Vagina (tissue), 2 donors: ENCODE results near the gene P2RY6. TPM values are rescaled to one million over a fixed set of nuclear protein-coding genes. Genes with fewer than 3 reads are reported as not detected.
A peak's percentile ranks its signal among the peaks of the same experiment; 100 is the strongest.

Experiments
- DNase-seq, 2 donors: peaks; one replicate each; pipeline ENCODE4 v3.0.0-alpha.2; 2017; ENCODE audit errors: extremely low spot score in 2 of 2
- H3K27ac ChIP-seq: fragments of 200-600 bp; sonication (generic); one replicate; pipeline ENCODE4 v1.5.1; 2019
- H3K27me3 ChIP-seq: fragments of 200-600 bp; sonication (generic); one replicate; pipeline ENCODE4 v1.5.1; 2019
- H3K36me3 ChIP-seq, 2 donors: fragments of 200-600 bp; sonication (generic); one replicate each; pipeline ENCODE4 v1.5.1; 2017 to 2019
- H3K4me1 ChIP-seq: fragments of 200-600 bp; sonication (generic); one replicate; pipeline ENCODE4 v1.5.1; 2019
- H3K4me3 ChIP-seq, 2 donors: fragments of 200-600 bp; sonication (generic); 1 replicate in 1 of 2; 2 replicates in 1 of 2; pipeline ENCODE4 v1.5.1; 2016 to 2019
- H3K9me3 ChIP-seq: fragments of 200-600 bp; sonication (generic); one replicate; pipeline ENCODE4 v1.5.1; 2019
- POLR2A ChIP-seq, 2 donors: fragments of 450-650 bp; IDR thresholded peaks; one replicate each; pipeline ENCODE4 v1.6.1; 2017; ENCODE audit warnings: antibody characterized with exemption in 2 of 2, mild to moderate bottlenecking in 2 of 2, moderate library complexity in 2 of 2
- POLR2AphosphoS5 ChIP-seq, 2 donors: sonication (generic); formaldehyde crosslinking; IDR thresholded peaks; one replicate each; pipeline ENCODE4 v1.9.0; 2017; ENCODE audit warnings: antibody characterized with exemption in 2 of 2, mild to moderate bottlenecking in 2 of 2, low read depth in 1 of 2; ENCODE audit not compliant: insufficient read depth in 1 of 2
- intact Hi-C: fragments of 100-400 bp; cut with DNase I; formaldehyde crosslinking; loops from one replicate; pipeline ENCODE4 v1.15.1; 2023
- total RNA-seq: library from RNA; depleted of rRNA; stranded (reverse); fragments of >200 nt; gene quantifications from one replicate; pipeline ENCODE4 v1.2.3, GENCODE V29; 2016
- TF ChIP-seq, protein P1 (sequence below), 3 experiments: fragments of 450-650 bp in 2 of 3; fragments of 200-600 bp in 1 of 3; sonication (generic) in 1 of 3; IDR thresholded peaks; one replicate each; pipeline ENCODE4 v1.5.1; 2017 to 2019; ENCODE audit warnings: antibody characterized with exemption in 3 of 3, mild to moderate bottlenecking in 2 of 3, moderate library complexity in 2 of 3

Gene P2RY6
- total RNA-seq, 1 donor from 2014 or later: 2.0 TPM

DNA sequence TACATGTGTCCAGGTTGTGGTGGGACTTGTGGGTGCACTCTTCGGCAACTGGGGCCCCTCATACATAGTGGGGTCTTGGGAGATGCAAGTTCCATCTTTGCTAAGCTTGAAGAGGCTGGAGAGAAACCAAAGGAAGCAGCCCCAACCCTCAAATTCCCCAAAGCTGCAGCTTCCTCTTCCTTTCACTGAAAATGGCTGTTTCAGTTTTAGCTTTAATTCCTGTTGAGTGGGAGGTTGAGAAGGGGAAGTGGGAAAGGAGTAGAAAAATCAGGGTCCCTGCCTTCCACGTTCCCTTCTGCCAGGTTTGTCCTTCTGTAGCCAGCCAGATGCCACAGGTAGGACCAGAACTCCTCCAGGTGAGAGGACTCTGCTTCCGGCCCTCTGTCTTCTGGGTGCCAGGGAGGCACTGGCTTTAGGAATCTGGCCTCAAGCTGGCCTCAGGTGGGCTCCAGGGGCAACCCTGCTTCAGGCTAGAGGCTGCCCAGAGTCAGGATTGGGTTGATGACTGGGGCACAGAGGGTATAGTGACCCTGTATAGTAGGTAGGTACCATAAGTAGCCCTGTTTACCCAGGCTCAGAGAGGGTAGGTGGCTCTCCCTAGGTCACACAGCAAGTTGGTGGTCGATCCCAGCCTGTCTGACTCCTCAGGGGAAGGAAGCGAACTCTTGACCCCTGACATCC, 16.2 kb downstream of the P2RY6 start:
- Histone ChIP-seq H3K9me3 (no peaks in the 10 kb centered on the region), H3K27ac (peak overlapping the region; percentile 3), H3K4me1 (peaks cover 12% of the 10 kb centered on the region), H3K27me3 (no peaks in the 10 kb centered on the region), H3K36me3 (no peaks in the 10 kb centered on the region), H3K4me3 (no peak overlapping the region)
- no peak for DNase-seq
- TF ChIP-seq, protein P1, sequence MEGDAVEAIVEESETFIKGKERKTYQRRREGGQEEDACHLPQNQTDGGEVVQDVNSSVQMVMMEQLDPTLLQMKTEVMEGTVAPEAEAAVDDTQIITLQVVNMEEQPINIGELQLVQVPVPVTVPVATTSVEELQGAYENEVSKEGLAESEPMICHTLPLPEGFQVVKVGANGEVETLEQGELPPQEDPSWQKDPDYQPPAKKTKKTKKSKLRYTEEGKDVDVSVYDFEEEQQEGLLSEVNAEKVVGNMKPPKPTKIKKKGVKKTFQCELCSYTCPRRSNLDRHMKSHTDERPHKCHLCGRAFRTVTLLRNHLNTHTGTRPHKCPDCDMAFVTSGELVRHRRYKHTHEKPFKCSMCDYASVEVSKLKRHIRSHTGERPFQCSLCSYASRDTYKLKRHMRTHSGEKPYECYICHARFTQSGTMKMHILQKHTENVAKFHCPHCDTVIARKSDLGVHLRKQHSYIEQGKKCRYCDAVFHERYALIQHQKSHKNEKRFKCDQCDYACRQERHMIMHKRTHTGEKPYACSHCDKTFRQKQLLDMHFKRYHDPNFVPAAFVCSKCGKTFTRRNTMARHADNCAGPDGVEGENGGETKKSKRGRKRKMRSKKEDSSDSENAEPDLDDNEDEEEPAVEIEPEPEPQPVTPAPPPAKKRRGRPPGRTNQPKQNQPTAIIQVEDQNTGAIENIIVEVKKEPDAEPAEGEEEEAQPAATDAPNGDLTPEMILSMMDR (IDR thresholded peaks at IDR 0.05): no peak
- TF ChIP-seq POLR2AphosphoS5 (IDR thresholded peaks at IDR 0.05; ENCODE audit: insufficient read depth in 1 of 2, low read depth in 1 of 2) (no peak), POLR2A (IDR thresholded peaks at IDR 0.05) (no peak)
- intact Hi-C loops: loop anchor here (5.0 to 10.0 kb wide), 2 partner anchors 104 to 689 kb away; no protein-coding TSS in a partner anchor

DNA sequence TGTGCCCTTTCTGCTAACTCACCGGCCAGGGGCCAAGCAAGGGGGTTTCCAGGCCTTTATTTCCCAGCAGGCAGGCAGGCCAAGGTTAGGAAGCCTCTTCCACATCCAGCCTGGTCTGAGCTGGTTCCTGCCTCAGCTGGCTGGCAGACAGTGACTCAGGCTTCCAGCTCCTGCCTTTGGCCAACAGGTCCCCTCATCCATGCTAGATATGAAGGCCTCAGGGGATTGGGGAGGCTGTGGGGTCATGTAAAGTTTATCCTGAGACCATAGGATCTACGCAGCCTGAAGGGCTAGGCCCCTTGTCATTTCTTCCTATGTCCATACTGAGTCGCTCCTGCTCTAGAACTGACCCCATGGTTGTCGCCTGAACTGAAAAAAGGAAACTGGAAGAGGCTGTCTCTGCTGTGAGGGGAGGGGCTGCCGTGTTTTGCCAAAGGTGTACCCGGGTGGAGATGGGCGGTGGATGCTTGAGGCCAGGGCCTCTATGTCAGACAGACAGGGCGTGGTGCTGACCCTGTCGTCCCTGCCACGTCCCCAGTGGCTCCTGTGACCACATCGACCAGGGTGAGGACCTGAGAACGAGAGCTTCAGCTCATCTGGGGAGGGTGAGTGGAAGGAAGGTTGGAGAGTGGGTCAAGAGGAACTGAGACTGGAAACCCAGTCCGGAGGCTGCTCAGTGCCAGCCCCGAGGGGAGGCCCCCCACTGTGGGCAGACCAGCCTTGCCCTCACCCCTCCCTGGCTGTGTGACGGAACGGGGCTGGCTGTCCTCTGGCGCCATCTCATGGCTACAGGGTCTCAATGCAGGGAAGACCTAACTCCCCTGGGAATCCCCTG, 17.0 kb downstream of the P2RY6 start:
- intact Hi-C loops: loop anchor here (5.0 to 10.0 kb wide), 2 partner anchors 104 to 688 kb away; no protein-coding TSS in a partner anchor
- Histone ChIP-seq H3K27me3 (no peaks in the 10 kb centered on the region), H3K4me1 (peaks cover 12% of the 10 kb centered on the region), H3K36me3 (no peaks in the 10 kb centered on the region), H3K9me3 (no peaks in the 10 kb centered on the region), H3K27ac (peak overlapping the region; percentile 3), H3K4me3 (no peak overlapping the region)
- no peak for TF ChIP-seq POLR2A (IDR thresholded peaks at IDR 0.05)
- TF ChIP-seq, protein P1 (IDR thresholded peaks at IDR 0.05): peak; percentile 35 to 81 (median 74)
- peak in 1 of 2 donors; percentile 43 for TF ChIP-seq POLR2AphosphoS5 (IDR thresholded peaks at IDR 0.05; ENCODE audit: insufficient read depth in 1 of 2, low read depth in 1 of 2)
- no peak for DNase-seq

DNA sequence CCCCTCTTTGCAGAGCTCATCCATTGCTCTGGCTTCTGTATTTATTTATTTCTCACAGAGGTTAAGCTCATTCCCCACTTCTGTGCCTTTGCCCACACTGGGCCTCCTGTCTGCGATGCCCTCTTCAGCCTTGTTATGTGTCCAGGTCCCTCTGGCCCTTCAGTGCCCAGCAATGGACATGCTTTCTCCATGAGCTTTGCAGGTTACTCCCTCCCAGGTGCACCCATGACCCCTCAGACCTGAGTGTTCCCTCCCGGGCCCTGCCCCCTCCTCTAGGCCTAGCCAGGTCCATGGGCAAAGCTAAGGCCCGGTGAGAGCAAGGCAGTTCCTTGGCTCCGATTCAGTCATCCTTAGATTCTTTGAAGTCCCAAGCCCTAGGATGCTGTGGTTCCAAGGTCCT, 18.4 kb downstream of the P2RY6 start:
- no peak for TF ChIP-seq POLR2AphosphoS5 (IDR thresholded peaks at IDR 0.05; ENCODE audit: insufficient read depth in 1 of 2, low read depth in 1 of 2)
- TF ChIP-seq, protein P1 (IDR thresholded peaks at IDR 0.05): no peak
- TF ChIP-seq POLR2A (IDR thresholded peaks at IDR 0.05): no peak
- Histone ChIP-seq H3K36me3 (no peaks in the 10 kb centered on the region), H3K4me1 (peaks cover 12% of the 10 kb centered on the region), H3K27ac (no peak overlapping the region), H3K27me3 (no peaks in the 10 kb centered on the region), H3K4me3 (no peak overlapping the region), H3K9me3 (no peaks in the 10 kb centered on the region)
- no peak for DNase-seq
- intact Hi-C loops: no loop called here

DNA sequence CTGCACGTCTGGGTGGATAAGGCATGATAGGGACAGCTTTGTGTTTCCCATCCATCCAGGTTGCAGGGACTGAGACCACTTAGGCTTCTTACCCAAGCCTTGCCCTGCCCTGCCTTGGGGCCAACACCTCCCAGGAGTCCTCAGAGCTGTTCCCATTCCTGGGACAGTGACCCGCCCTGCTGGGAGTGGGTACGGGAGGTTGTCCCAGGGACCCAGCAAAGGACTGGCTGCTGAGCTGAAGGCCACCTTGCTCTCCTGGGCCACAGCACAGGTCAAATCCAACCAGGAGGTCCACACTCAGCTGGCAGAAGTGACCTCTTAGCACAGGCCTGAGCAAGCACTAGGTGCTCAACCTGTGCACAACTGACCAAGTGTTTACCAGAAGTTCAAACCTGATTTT, 19.1 kb downstream of the P2RY6 start:
- no peaks in the 10 kb centered on the region for H3K9me3 ChIP-seq
- no peaks in the 10 kb centered on the region for H3K36me3 ChIP-seq
- TF ChIP-seq, protein P1 (IDR thresholded peaks at IDR 0.05): no peak
- TF ChIP-seq POLR2AphosphoS5 (IDR thresholded peaks at IDR 0.05; ENCODE audit: insufficient read depth in 1 of 2, low read depth in 1 of 2): no peak
- no peak for TF ChIP-seq POLR2A (IDR thresholded peaks at IDR 0.05)
- H3K27me3 ChIP-seq: no peaks in the 10 kb centered on the region
- H3K4me3 ChIP-seq: no peak overlapping the region
- intact Hi-C loops: no loop called here
- peaks cover 12% of the 10 kb centered on the region for H3K4me1 ChIP-seq
- H3K27ac ChIP-seq: no peak overlapping the region
- DNase-seq: no peak
